ENCODE data around the gene SPAG9.

DNA sequence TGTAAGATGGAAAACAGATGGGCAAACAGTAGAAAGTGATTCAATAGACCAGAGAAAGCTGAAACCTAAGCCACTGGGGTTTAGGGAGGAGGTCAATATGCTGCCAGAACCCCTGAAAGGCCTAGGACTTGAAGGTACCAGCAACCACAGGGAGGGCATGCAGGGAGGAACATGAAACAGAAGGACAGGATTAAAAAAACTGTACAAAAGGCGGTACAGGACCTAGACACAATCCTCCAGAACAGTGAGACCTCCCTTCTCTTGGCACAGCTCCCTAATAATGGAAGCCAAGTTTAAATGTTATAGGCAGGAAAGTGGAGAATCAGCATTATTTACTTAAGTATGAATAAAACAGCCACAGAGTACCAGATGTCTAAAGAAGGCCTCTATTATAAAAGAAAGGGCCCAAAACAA is 105.5 kb downstream of the SPAG9 start:
- TF ChIP-seq ARNT (IDR thresholded peaks at IDR 0.05) (no peak), FOXM1 (IDR thresholded peaks at IDR 0.05; ENCODE audit: borderline replicate concordance) (no peak), CTBP1 (IDR thresholded peaks at IDR 0.05; ENCODE audit: borderline replicate concordance) (no peak), SP1 (IDR thresholded peaks at IDR 0.05) (no peak), FOXK2 (IDR thresholded peaks at IDR 0.05) (no peak), HDGF (IDR thresholded peaks at IDR 0.05; ENCODE audit: borderline replicate concordance) (no peak), LEF1 (IDR thresholded peaks at IDR 0.05; ENCODE audit: borderline replicate concordance) (no peak), FOXA1 (IDR thresholded peaks at IDR 0.05) (no peak), NFRKB (IDR thresholded peaks at IDR 0.05) (no peak), BHLHE40 (IDR thresholded peaks at IDR 0.05; ENCODE audit: borderline replicate concordance) (no peak), TARDBP (IDR thresholded peaks at IDR 0.05) (no peak)

All from HEK293T (cell line).